ENCODE results near the gene PIGBOS1. TPM values are rescaled to one million over a fixed set of nuclear protein-coding genes. Genes with fewer than 3 reads are reported as not detected.

PIGBOS1 gene
- 11.2 to 13.0 TPM (median 11.9 TPM) in 3 replicates for total RNA-seq (2021)
- Bru-seq, nascent RNA: percentile 93 among the genes with signal in this experiment
- long read RNA-seq, experiment 1, transcript PIGBOS1-203 (2 exons, 801 nt): major isoform, 5 of 12 reads
- long read RNA-seq, experiment 1, partial matches to known transcripts: 0 of 12 reads
- long read RNA-seq, experiment 1, other reads (novel, unspliced or antisense): 3 of 12 reads
- long read RNA-seq, experiment 2, transcript PIGBOS1-203 (2 exons, 801 nt): major isoform, 10 of 17 reads
- long read RNA-seq, experiment 2, partial matches to known transcripts: 2 of 17 reads
- long read RNA-seq, experiment 2, other reads (novel, unspliced or antisense): 0 of 17 reads
- long read RNA-seq, experiment 3, transcript PIGBOS1-203 (2 exons, 801 nt): major isoform, 16 of 34 reads
- long read RNA-seq, experiment 3, transcript PIGBOS1-201 (2 exons, 866 nt): minor isoform, 15 of 34 reads
- long read RNA-seq, experiment 3, partial matches to known transcripts: 0 of 34 reads
- long read RNA-seq, experiment 3, other reads (novel, unspliced or antisense): 3 of 34 reads

GRCh38 chr15:55318588-55319494 is at the start of gene PIGBOS1, which contains the start of gene PIGB:
Gene PIGBOS1, minus strand, starts transcription at chr15:55319123. Its CDS starts 1,331 bp downstream, at chr15:55317792.
Gene PIGB, plus strand, starts transcription at chr15:55319222. Its CDS starts 29 bp downstream, at chr15:55319251.
- peak; percentile 95 for ATAC-seq
- Mint-ChIP-seq H3K27me3 (ENCODE audit: low read depth) (no peaks in the 10 kb centered on the region), H3K4me1 (peaks cover 35% of the 10 kb centered on the region), H3K36me3 (0 out of 2 replicates have a peak, but pooled peaks cover 3% of the 10 kb centered on the region), H3K4me3 (peak within 1 kb of the TSS; percentile 94), H3K9me3 (no peaks in the 10 kb centered on the region), H3K27ac (peak within 1 kb of the TSS; percentile 96)
- POLR2A ChIA-PET: interaction anchor here (0.6 to 1.5 kb wide), 6 partner anchors 25 to 207 kb away, joined by 3 to 5 read pairs (median 3); partner anchors contain the start of genes CCPG1, PIERCE2 and RSL24D1
- CTCF ChIA-PET: interaction anchor here (0.7 to 2.8 kb wide), 3 partner anchors 27 to 121 kb away, joined by 3 to 19 read pairs (median 5); partner anchors contain the start of genes CCPG1 and PIERCE2
- DNase-seq (ENCODE audit: low spot score): peak; percentile 82
- TF ChIP-seq NR3C1 (CRISPR knock-in tag; conservative IDR thresholded peaks at IDR 0.05; ENCODE audit: low read depth) (no peak), SP1 (CRISPR knock-in tag; conservative IDR thresholded peaks at IDR 0.05) (peak; percentile 75), AR (CRISPR knock-in tag; IDR thresholded peaks at IDR 0.05) (no peak), FOXJ3 (CRISPR knock-in tag; IDR thresholded peaks at IDR 0.05; ENCODE audit: borderline replicate concordance) (no peak), MYBL2 (CRISPR knock-in tag; IDR thresholded peaks at IDR 0.05) (peak; percentile 68; the same call in 1 of the 2 replicates), MAX (CRISPR knock-in tag; IDR thresholded peaks at IDR 0.05) (peak; percentile 77), IRF1 (CRISPR knock-in tag; IDR thresholded peaks at IDR 0.05) (no peak), CREM (CRISPR knock-in tag; IDR thresholded peaks at IDR 0.05) (peak; percentile 61; the same call in 1 of the 2 replicates), PRRX2 (CRISPR knock-in tag; IDR thresholded peaks at IDR 0.05) (no peak), ATF6 (CRISPR knock-in tag; IDR thresholded peaks at IDR 0.05) (no peak; the same call in 1 of the 2 replicates), ZNF263 (CRISPR knock-in tag; IDR thresholded peaks at IDR 0.05; ENCODE audit: low read depth) (no peak), NR2C2 (CRISPR knock-in tag; IDR thresholded peaks at IDR 0.05) (no peak), ATF2 (CRISPR knock-in tag; IDR thresholded peaks at IDR 0.05; ENCODE audit: borderline replicate concordance, low read depth) (no peak), CDX4 (CRISPR knock-in tag; IDR thresholded peaks at IDR 0.05; ENCODE audit: borderline replicate concordance) (no peak), ETV6 (CRISPR knock-in tag; IDR thresholded peaks at IDR 0.05) (no peak; the same call in 1 of the 2 replicates), GABPB1 (CRISPR knock-in tag; IDR thresholded peaks at IDR 0.05) (peak; percentile 83), CTCF (IDR thresholded peaks at IDR 0.05) (no peak), KAT7 (CRISPR knock-in tag; IDR thresholded peaks at IDR 0.05; ENCODE audit: borderline replicate concordance) (no peak), SOX15 (CRISPR knock-in tag; IDR thresholded peaks at IDR 0.05) (no peak), HMGXB4 (CRISPR knock-in tag; IDR thresholded peaks at IDR 0.05) (peak; percentile 66; the same call in 1 of the 2 replicates)
